K562 (cell line): ENCODE results near the gene TNPO2. TPM values are rescaled to one million over a fixed set of nuclear protein-coding genes. Genes with fewer than 3 reads are reported as not detected.

Experiments
- ATAC-seq: fragments of 200-7000 bp; cut with Tn5 transposase; 3 replicates; pipeline ENCODE4 v1.9.1; 2020; ENCODE audit warnings: moderate library complexity
- BruUV-seq: library from RNA; stranded (reverse); fragments of 400-500 nt; replicated peaks from 2 replicates; lab custom pipeline; 2021; lab: Mats Ljungman, UMichigan
- CTCF ChIA-PET: fragments of 300-600 bp; formaldehyde crosslinking; extraction: SDS; loops from one replicate; lab custom pipeline; 2021; ENCODE audit warnings: low intra/inter-chr PET ratio; lab: Yijun Ruan, JAX
- POLR2A ChIA-PET: fragments of 300-600, 350-650 bp; sonication (Branson Sonifier 250); formaldehyde crosslinking; extraction: SDS; loops from one replicate; lab custom pipeline; 2021; ENCODE audit warnings: antibody characterized with exemption, inconsistent platforms; lab: Yijun Ruan, JAX
- DNase-seq, 4 experiments: peaks; one replicate each; pipeline versions ENCODE4 v3.0.0 to v3.0.0-alpha.2; 2011 to 2018; ENCODE audit warnings: low spot score in 3 of 4, mixed read lengths in 3 of 4; ENCODE audit errors: extremely low read depth in 1 of 4
- FAIRE-seq: peaks from 2 replicates; lab custom pipeline; 2011; peaks lifted over from hg19 to GRCh38; lab: Jason Lieb, UNC
- H2AFZ ChIP-seq: 2 replicates; pipeline ENCODE4 v1.6.0; 2011; ENCODE audit warnings: low read depth, low read length, control low read depth, inconsistent platforms
- H3K27ac ChIP-seq: fragments of 200-600 bp; 3 replicates; pipeline ENCODE4 v1.8.0; 2011; ENCODE audit warnings: low read depth, mild to moderate bottlenecking, control low read depth, inconsistent platforms, low read length, moderate library complexity, mixed read lengths; ENCODE audit errors: extremely low read depth
- H3K27me3 ChIP-seq, 2 experiments: fragments of 300-600 bp in 1 of 2; 2 replicates in 1 of 2; 3 replicates in 1 of 2; pipeline versions ENCODE4 v1.6.0 to v1.8.0; 2011; ENCODE audit warnings: inconsistent platforms in 2 of 2, low read length in 2 of 2, mild to moderate bottlenecking in 1 of 2, mixed read lengths in 1 of 2, moderate library complexity in 1 of 2; ENCODE audit not compliant: control insufficient read depth in 2 of 2, insufficient read depth in 2 of 2
- H3K36me3 ChIP-seq: fragments of 300-600 bp; 3 replicates; pipeline ENCODE4 v1.8.0; 2011; ENCODE audit warnings: mild to moderate bottlenecking, low read length, inconsistent platforms; ENCODE audit not compliant: control insufficient read depth, insufficient read depth
- H3K4me1 ChIP-seq, 2 experiments: fragments of 200-600 bp in 1 of 2; replicated peaks in 1 of 2; 2 replicates in 1 of 2; 3 replicates in 1 of 2; pipeline versions ENCODE4 v1.5.1 to v1.8.0; 2011; ENCODE audit warnings: inconsistent platforms in 2 of 2, low read length in 2 of 2, mild to moderate bottlenecking in 1 of 2, mixed read lengths in 1 of 2, moderate library complexity in 1 of 2; ENCODE audit not compliant: control insufficient read depth in 2 of 2, insufficient read depth in 2 of 2
- H3K4me2 ChIP-seq: 2 replicates; pipeline ENCODE4 v1.6.1; 2011; ENCODE audit warnings: low read length, control low read depth, inconsistent platforms, mixed read lengths; ENCODE audit not compliant: insufficient read depth
- H3K4me3 ChIP-seq: fragments of 200-600 bp; sonication (generic), shearing (Covaris generic); 2 replicates; pipeline ENCODE4 v1.5.1; 2016; ENCODE audit warnings: control low read depth, inconsistent platforms
- H3K79me2 ChIP-seq: fragments of 200-600 bp; 3 replicates; pipeline ENCODE4 v1.8.0; 2011; ENCODE audit warnings: low read length, inconsistent platforms; ENCODE audit not compliant: control insufficient read depth, insufficient read depth
- H3K9ac ChIP-seq, 2 experiments: 2 replicates each; pipeline versions ENCODE4 v1.6.0 to v1.6.1; 2011; ENCODE audit warnings: low read depth in 2 of 2, low read length in 2 of 2, control low read depth in 1 of 2, inconsistent platforms in 1 of 2, mild to moderate bottlenecking in 1 of 2, mixed read lengths in 1 of 2; ENCODE audit not compliant: insufficient read depth in 1 of 2
- H3K9me1 ChIP-seq: one replicate; pipeline ENCODE4 v1.6.0; 2011; ENCODE audit warnings: inconsistent platforms, mild to moderate bottlenecking, low read length, moderate library complexity; ENCODE audit not compliant: control insufficient read depth, insufficient read depth
- H3K9me3 ChIP-seq: replicated peaks from 2 replicates; pipeline ENCODE4 v1.5.1; 2011; ENCODE audit warnings: low read depth, low read length, inconsistent platforms; ENCODE audit not compliant: control insufficient read depth, insufficient read depth
- H4K20me1 ChIP-seq: replicated peaks from 2 replicates; pipeline ENCODE4 v1.6.1; 2011; ENCODE audit warnings: low read length, inconsistent platforms, mixed read lengths; ENCODE audit not compliant: control insufficient read depth, insufficient read depth
- ATF1 ChIP-seq, 2 experiments: fragments of 450-650 bp in 1 of 2; IDR thresholded peaks; 2 replicates each; pipeline ENCODE4 v1.6.1; 2016; ENCODE audit warnings: missing compliant biosample characterization in 1 of 2, missing genetic modification characterization in 1 of 2
- CEBPB ChIP-seq: fragments of 450-650 bp; IDR thresholded peaks from 2 replicates; pipeline ENCODE4 v1.6.1; 2016; ENCODE audit warnings: missing genetic modification characterization, missing compliant biosample characterization
- GTF2F1 ChIP-seq: IDR thresholded peaks from 2 replicates; pipeline ENCODE4 v1.6.1; 2011; ENCODE audit warnings: low read depth, low read length, improper control_type of control experiment
- PCBP1 ChIP-seq: fragments of 200-400 bp; formaldehyde crosslinking; IDR thresholded peaks from 2 replicates; pipeline ENCODE4 v1.6.1; 2018; ENCODE audit warnings: mild to moderate bottlenecking, low read depth, low read length; ENCODE audit not compliant: poor library complexity, severe bottlenecking
- SNIP1 ChIP-seq: fragments of 450-650 bp; IDR thresholded peaks from 2 replicates; pipeline ENCODE4 v1.7.1; 2017; ENCODE audit warnings: low read depth, mild to moderate bottlenecking
- ZNF561 ChIP-seq: fragments of 450-650 bp; formaldehyde crosslinking; conservative IDR thresholded peaks from 2 replicates; pipeline ENCODE4 v1.4.0; 2020; ENCODE audit warnings: mild to moderate bottlenecking, moderate library complexity
- whole genome bisulfite sequencing: fragments of 100-300 bp; shearing (Covaris generic); methylation state at CpG from one replicate; pipeline ENCODE4 v1.1.6; 2016; ENCODE audit warnings: low coverage, mixed read lengths; ENCODE audit not compliant: insufficient coverage; ENCODE audit errors: missing lambda C conversion rate; 5-methylcytosine and 5-hydroxymethylcytosine counted together
- in situ Hi-C: fragments of 300-500 bp; cut with MboI; formaldehyde crosslinking; loops from 4 replicates; pipeline ENCODE4 v1.15.0; 2018; ENCODE audit warnings: inconsistent platforms, mixed read lengths
- intact Hi-C: fragments of 100-400 bp; cut with micrococcal nuclease; formaldehyde crosslinking; loops from 2 replicates; pipeline ENCODE4 v1.14.2; 2022
- polyA plus RNA-seq, 8 experiments: library from polyadenylated mRNA; depleted of rRNA in 4 of 8; stranded (reverse) in 5 of 8; unstranded in 3 of 8; fragments of >200 nt; fragmentation: Nextera tagmentation in 2 of 8; fragmentation: Illumina TruSeq in 1 of 8; extraction: Ambion mirVana in 2 of 8; extraction: Trizol in 1 of 8; gene quantifications; 2 replicates each; pipeline versions ENCODE4 v1.2.1 to v1.2.3, GENCODE V29; 2011 to 2014; ENCODE audit warnings: inconsistent platforms in 1 of 8, missing spikeins in 1 of 8
- total RNA-seq, 7 experiments: library from RNA; depleted of rRNA in 6 of 7; stranded (reverse); fragments of >200 nt in 6 of 7; fragmentation: Illumina TruSeq in 2 of 7; extraction: Trizol in 2 of 7; gene quantifications; 2 replicates each; pipeline versions ENCODE4 v1.2.1 to v1.2.3, GENCODE V29; 2011 to 2021; ENCODE audit warnings: low replicate concordance in 1 of 7

Gene TNPO2
- total and polyA plus RNA-seq, 9 of the 15 experiments (the other 6 are each of a cell fraction or from before 2014, with no cell fraction given) = 6.0 to 126 (median 53.8) TPM

DNA sequence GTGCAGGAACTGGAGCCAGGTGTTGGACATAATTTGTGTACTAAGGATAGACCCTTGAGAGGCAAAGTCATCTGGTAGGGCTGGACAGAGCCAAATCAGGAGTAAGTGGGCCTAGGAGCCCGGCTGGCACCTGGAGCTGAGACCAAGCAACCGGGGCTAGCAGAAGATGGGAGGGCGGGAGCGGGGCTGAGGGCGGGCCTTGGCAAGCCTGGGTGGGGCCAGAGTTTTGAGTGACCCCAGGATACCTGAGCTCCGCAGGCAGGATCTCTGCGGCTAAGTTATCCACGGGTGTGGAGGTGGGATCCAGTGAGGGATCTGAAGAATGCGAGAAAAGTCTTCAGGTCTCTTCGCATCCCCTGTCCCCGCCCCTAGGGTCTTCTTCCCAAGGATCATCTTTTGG is 43.4 kb upstream of the TNPO2 start:
- Histone ChIP-seq H3K4me3 (no peak overlapping the region), H2AFZ (no peak overlapping the region), H3K36me3 (peaks cover 6% of the 10 kb centered on the region; the same call in 1 of the 3 replicates), H3K9me1 (no peaks in the 10 kb centered on the region), H3K79me2 (no peaks in the 10 kb centered on the region), H3K27me3 (no peaks in the 10 kb centered on the region), H3K9ac (no peak overlapping the region; a peak in 1 of 4 replicates), H3K4me1 (peaks cover 0 to 31% of the 10 kb centered on the region in 2 experiments; a peak in 2 of 5 replicates), H4K20me1 (no peaks in the 10 kb centered on the region), H3K9me3 (no peaks in the 10 kb centered on the region), H3K27ac (no peak overlapping the region), H3K4me2 (no peak overlapping the region)
- intact Hi-C loops = no loop called here
- in situ Hi-C loops = loop anchor here (5.0 kb wide), 1 partner anchor 80 kb away; no protein-coding TSS in a partner anchor
- no TSS peak for BruUV-seq
- DNase-seq (no peak), ATAC-seq (no peak), FAIRE-seq (no peak)
- ChIA-PET CTCF (no interaction called here), POLR2A (interaction anchor here (0.5 to 3.9 kb wide), 6 partner anchors 10 to 70 kb away, joined by 3 to 27 read pairs (median 4); partner anchors contain the start of genes JUNB, RNASEH2A and TNPO2)
- TF ChIP-seq ZNF561 = no peak
- TF ChIP-seq PCBP1 = no peak
- TF ChIP-seq CEBPB = no peak
- TF ChIP-seq SNIP1 = no peak
- TF ChIP-seq ATF1 (CRISPR knock-in tag; IDR thresholded peaks at IDR 0.05) = no peak
- TF ChIP-seq ATF1 (tag; IDR thresholded peaks at IDR 0.05) = no peak
- no peak for TF ChIP-seq GTF2F1
- WGBS = 77% methylated on average over 7 of the region's 11 CpGs
